GM12801 (cell line): Measurements from ENCODE around the gene TMEM127.

ENCODE experiments used
- CTCF ChIP-seq: IDR thresholded peaks from one replicate; pipeline ENCODE4 v1.5.1; 2011; ENCODE audit warnings: control low read depth; ENCODE audit not compliant: insufficient read length; ENCODE audit errors: extremely low read depth

Gene TMEM127

GRCh38 chr2:96243843-96244242 is 22.0 kb downstream of the TMEM127 start:
- TF ChIP-seq CTCF = no peak

GRCh38 chr2:96241900-96242611 is 23.7 kb downstream of the TMEM127 start:
- no peak for TF ChIP-seq CTCF

GRCh38 chr2:96241227-96241626 is 24.6 kb downstream of the TMEM127 start:
- no peak for TF ChIP-seq CTCF

GRCh38 chr2:96240341-96241038 is 25.3 kb downstream of the TMEM127 start:
- no peak for TF ChIP-seq CTCF

GRCh38 chr2:96239745-96240264 is 26.0 kb downstream of the TMEM127 start:
- TF ChIP-seq CTCF = no peak

GRCh38 chr2:96239091-96239490 is 26.7 kb downstream of the TMEM127 start:
- no peak for TF ChIP-seq CTCF

- TF ChIP-seq CTCF = no peak
These were observed 27.5 kb downstream of the TMEM127 start for GRCh38 chr2:96238266-96238665.
